ENCODE measurements around the gene DGKI.

DNA sequence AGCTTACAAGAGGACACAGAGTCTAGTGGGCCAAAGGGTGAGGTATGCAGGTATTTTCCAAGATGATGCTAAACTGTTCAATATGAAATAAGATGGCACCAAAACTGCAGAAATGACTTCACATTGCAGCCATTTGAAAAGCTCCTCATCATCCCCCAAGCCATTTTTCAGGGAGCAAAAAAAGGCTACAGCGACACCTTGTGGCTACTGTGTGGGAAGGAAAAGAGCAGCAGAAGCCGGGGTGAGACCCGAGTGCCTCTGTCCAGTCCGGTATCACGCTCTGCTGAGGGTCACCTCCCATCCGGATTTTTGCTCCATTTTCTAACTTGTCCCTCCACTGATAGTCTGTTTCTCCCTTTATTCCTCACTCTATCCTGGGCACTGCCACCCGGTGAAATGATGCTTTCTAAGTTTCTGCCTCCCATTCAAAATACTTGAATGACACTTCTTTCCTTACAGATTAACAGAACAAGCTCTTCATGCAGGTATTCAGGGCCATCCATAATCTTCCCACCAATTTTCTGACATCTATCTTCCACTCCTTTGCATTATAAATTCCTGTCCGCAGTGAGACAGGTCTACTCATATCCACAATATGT is 220.2 kb downstream of the DGKI start:
- no peak for TF ChIP-seq POLR2A (IDR thresholded peaks at IDR 0.05)
- TF ChIP-seq, protein P1, sequence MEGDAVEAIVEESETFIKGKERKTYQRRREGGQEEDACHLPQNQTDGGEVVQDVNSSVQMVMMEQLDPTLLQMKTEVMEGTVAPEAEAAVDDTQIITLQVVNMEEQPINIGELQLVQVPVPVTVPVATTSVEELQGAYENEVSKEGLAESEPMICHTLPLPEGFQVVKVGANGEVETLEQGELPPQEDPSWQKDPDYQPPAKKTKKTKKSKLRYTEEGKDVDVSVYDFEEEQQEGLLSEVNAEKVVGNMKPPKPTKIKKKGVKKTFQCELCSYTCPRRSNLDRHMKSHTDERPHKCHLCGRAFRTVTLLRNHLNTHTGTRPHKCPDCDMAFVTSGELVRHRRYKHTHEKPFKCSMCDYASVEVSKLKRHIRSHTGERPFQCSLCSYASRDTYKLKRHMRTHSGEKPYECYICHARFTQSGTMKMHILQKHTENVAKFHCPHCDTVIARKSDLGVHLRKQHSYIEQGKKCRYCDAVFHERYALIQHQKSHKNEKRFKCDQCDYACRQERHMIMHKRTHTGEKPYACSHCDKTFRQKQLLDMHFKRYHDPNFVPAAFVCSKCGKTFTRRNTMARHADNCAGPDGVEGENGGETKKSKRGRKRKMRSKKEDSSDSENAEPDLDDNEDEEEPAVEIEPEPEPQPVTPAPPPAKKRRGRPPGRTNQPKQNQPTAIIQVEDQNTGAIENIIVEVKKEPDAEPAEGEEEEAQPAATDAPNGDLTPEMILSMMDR (IDR thresholded peaks at IDR 0.05), result peak; percentile 26 to 61 (median 39)
